ENCODE data around the gene JAZF1.

GRCh38 chr7:28110427-28111012 lies 70.1 kb downstream of the JAZF1 start:
- TF ChIP-seq EZH2 (IDR thresholded peaks at IDR 0.05; ENCODE audit: borderline replicate concordance, low read length) = no peak
- TF ChIP-seq CTCF (conservative IDR thresholded peaks at IDR 0.05 in 1 of 2, IDR thresholded peaks at IDR 0.05 in 1 of 2; ENCODE audit: extremely low read depth in 1 of 2, insufficient read depth in 1 of 2, low read depth in 1 of 2, low read length in 2 of 2) = no peak

Measured in mammary epithelial cell (primary cell).